CD4-positive, alpha-beta T cell (primary cell): ENCODE measurements around the gene WNT2B. TPM values are rescaled to one million over a fixed set of nuclear protein-coding genes. Genes with fewer than 3 reads are reported as not detected.

Source experiments
- ATAC-seq: fragments of 200-7000 bp; cut with Tn5 transposase; one replicate; pipeline ENCODE4 v1.10.0; 2022; ENCODE audit warnings: mild to moderate bottlenecking; ENCODE audit not compliant: poor library complexity
- CTCF ChIA-PET: fragments of 350-600 bp; sonication (Branson Sonifier 250); formaldehyde crosslinking; loops from one replicate; lab custom pipeline; 2021; ENCODE audit warnings: antibody characterized with exemption, inconsistent platforms; lab: Charles Lee
- POLR2A ChIA-PET: fragments of 350-600 bp; sonication (Branson Sonifier 250); formaldehyde crosslinking; loops from one replicate; lab custom pipeline; 2021; ENCODE audit warnings: antibody characterized with exemption, inconsistent platforms; lab: Charles Lee
- DNase-seq, 14 experiments: peaks; one replicate each; pipeline ENCODE4 v3.0.0-alpha.2; 2013 to 2020; ENCODE audit warnings: mixed read lengths in 2 of 14
- H3K27ac ChIP-seq, 2 donors: one replicate each; pipeline versions ENCODE4 v1.5.1 to v1.7.0; 2013; ENCODE audit warnings: low read length in 2 of 2, low read depth in 1 of 2, mild to moderate bottlenecking in 1 of 2
- H3K27me3 ChIP-seq, 2 experiments: 1 replicate in 1 of 2; 2 replicates in 1 of 2; pipeline versions ENCODE4 v1.6.1 to v1.7.0; 2013; ENCODE audit warnings: low read length in 2 of 2, control low read depth in 1 of 2, mild to moderate bottlenecking in 1 of 2, moderate library complexity in 1 of 2; ENCODE audit not compliant: insufficient read depth in 2 of 2, control insufficient read depth in 1 of 2
- H3K36me3 ChIP-seq: one replicate; pipeline ENCODE4 v1.6.1; 2013; ENCODE audit warnings: low read length, control low read depth; ENCODE audit not compliant: insufficient read depth
- H3K4me1 ChIP-seq: one replicate; pipeline ENCODE4 v1.6.1; 2013; ENCODE audit warnings: low read length, control low read depth; ENCODE audit not compliant: insufficient read depth
- H3K4me3 ChIP-seq: one replicate; pipeline ENCODE4 v1.5.1; 2013; ENCODE audit warnings: mild to moderate bottlenecking, low read length, moderate library complexity
- H3K9me3 ChIP-seq, 2 experiments: 1 replicate in 1 of 2; 2 replicates in 1 of 2; pipeline versions ENCODE4 v1.6.1 to v1.7.0; 2013; ENCODE audit warnings: low read length in 2 of 2, mild to moderate bottlenecking in 2 of 2, control low read depth in 1 of 2, moderate library complexity in 1 of 2; ENCODE audit not compliant: control insufficient read depth in 1 of 2, insufficient read depth in 1 of 2
- H3K27ac Mint-ChIP-seq: one replicate; pipeline ENCODE4 v1.8.0; 2020; ENCODE audit warnings: mixed read lengths
- H3K27me3 Mint-ChIP-seq: one replicate; pipeline ENCODE4 v1.8.0; 2021; ENCODE audit warnings: mixed read lengths
- H3K36me3 Mint-ChIP-seq: one replicate; pipeline ENCODE4 v1.8.0; 2021; ENCODE audit warnings: low read depth, mixed read lengths
- H3K4me1 Mint-ChIP-seq: one replicate; pipeline ENCODE4 v1.8.0; 2021; ENCODE audit warnings: low read depth, mixed read lengths
- H3K4me3 Mint-ChIP-seq: one replicate; pipeline ENCODE4 v1.8.0; 2020; ENCODE audit warnings: mild to moderate bottlenecking, mixed read lengths
- H3K9me3 Mint-ChIP-seq: one replicate; pipeline ENCODE4 v1.8.0; 2020; ENCODE audit warnings: mixed read lengths
- intact Hi-C, 2 experiments: fragments of 100-400 bp; cut with DNase I in 1 of 2; cut with micrococcal nuclease in 1 of 2; formaldehyde crosslinking; loops; one replicate each; pipeline versions ENCODE4 v1.15.1 to v1.9.0; 2023 to 2025; cut with DNase I, micrococcal nuclease
- total RNA-seq, 174 experiments: library from RNA in 2 of 174; stranded (reverse) in 2 of 174; gene quantifications; one replicate each; pipeline ENCODE4 v1.2.3 and lab custom pipeline; 2021 to 2026
- TF ChIP-seq, protein P1 (sequence below): fragments of 200-600 bp; IDR thresholded peaks from one replicate; pipeline ENCODE4 v1.8.0; 2022; ENCODE audit warnings: antibody characterized with exemption, mild to moderate bottlenecking

Gene WNT2B
- total RNA-seq, 2 experiments from 2014 or later: 0.33 to 0.67 TPM

DNA sequence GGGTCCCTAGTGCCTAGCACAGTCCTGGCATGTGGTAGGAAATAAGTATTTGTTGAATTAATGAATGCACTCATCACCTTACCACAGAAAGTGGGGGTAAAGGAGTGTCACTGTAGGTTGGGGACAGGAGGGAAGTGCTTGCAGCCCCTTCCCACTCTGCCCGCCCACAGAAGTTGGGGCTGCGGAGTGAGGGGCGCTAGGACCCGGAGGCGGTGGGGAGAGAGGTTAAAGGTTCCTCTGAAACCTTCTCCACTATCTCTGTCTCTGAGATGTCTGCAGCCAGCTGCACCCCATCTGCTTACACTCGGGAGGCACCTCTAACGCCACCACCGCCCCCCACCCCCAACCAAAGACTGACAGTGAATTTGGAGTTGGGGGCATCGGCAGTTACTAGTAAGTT, 1.4 kb upstream of the WNT2B start:
- H3K4me3 ChIP-seq: peak overlapping the region; percentile 65
- Mint-ChIP-seq H3K4me3 (peak overlapping the region; percentile 84), H3K4me1 (peaks cover 7% of the 10 kb centered on the region), H3K9me3 (no peaks in the 10 kb centered on the region), H3K36me3 (no peaks in the 10 kb centered on the region), H3K27ac (no peak overlapping the region), H3K27me3 (peaks cover 48% of the 10 kb centered on the region)
- H3K27me3 ChIP-seq: peaks cover 25 to 47% of the 10 kb centered on the region in 2 experiments
- H3K4me1 ChIP-seq: peaks cover 25% of the 10 kb centered on the region
- ChIA-PET CTCF (no interaction called here), POLR2A (no interaction called here)
- no peak overlapping the region for H3K27ac ChIP-seq
- ATAC-seq (no peak), DNase-seq (no peak)
- TF ChIP-seq, protein P1, sequence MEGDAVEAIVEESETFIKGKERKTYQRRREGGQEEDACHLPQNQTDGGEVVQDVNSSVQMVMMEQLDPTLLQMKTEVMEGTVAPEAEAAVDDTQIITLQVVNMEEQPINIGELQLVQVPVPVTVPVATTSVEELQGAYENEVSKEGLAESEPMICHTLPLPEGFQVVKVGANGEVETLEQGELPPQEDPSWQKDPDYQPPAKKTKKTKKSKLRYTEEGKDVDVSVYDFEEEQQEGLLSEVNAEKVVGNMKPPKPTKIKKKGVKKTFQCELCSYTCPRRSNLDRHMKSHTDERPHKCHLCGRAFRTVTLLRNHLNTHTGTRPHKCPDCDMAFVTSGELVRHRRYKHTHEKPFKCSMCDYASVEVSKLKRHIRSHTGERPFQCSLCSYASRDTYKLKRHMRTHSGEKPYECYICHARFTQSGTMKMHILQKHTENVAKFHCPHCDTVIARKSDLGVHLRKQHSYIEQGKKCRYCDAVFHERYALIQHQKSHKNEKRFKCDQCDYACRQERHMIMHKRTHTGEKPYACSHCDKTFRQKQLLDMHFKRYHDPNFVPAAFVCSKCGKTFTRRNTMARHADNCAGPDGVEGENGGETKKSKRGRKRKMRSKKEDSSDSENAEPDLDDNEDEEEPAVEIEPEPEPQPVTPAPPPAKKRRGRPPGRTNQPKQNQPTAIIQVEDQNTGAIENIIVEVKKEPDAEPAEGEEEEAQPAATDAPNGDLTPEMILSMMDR: no peak
- H3K9me3 ChIP-seq: peaks cover 0 to 4% of the 10 kb centered on the region in 2 experiments
- no peaks in the 10 kb centered on the region for H3K36me3 ChIP-seq
- intact Hi-C loops: no loop called here

DNA sequence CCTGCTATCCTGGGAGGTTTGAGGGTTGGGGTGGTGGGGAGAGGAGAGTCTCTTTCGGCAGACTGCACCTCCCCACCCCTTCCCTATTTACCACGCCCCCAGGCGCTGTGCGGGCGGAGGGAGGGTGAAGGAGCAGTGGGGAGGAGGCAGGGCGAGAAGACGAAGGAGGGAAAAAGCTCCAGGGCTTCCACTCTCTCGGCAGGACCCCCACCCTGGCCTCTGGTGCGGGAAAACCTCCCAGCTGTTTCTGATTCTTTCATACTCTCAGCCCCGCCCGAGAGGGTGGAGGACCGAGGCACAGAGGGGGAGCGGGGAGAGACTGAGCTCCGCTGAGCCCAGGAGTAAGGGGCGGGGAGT, 866 bp upstream of the WNT2B start:
- intact Hi-C loops: no loop called here
- Mint-ChIP-seq H3K4me3 (peak overlapping the region; percentile 84), H3K9me3 (no peaks in the 10 kb centered on the region), H3K27ac (no peak overlapping the region), H3K27me3 (peaks cover 42% of the 10 kb centered on the region), H3K4me1 (peaks cover 7% of the 10 kb centered on the region), H3K36me3 (no peaks in the 10 kb centered on the region)
- Histone ChIP-seq H3K27ac (no peak overlapping the region), H3K9me3 (peaks cover 0 to 4% of the 10 kb centered on the region in 2 experiments), H3K36me3 (no peaks in the 10 kb centered on the region), H3K4me1 (peaks cover 22% of the 10 kb centered on the region), H3K27me3 (peaks cover 20 to 41% of the 10 kb centered on the region in 2 experiments), H3K4me3 (peak overlapping the region; percentile 65)
- ATAC-seq: peak; percentile 45
- CTCF ChIA-PET: no interaction called here
- TF ChIP-seq, protein P1: no peak
- DNase-seq: peak in 8 of 14 experiments; percentile 9 to 52 (median 26)
- POLR2A ChIA-PET: interaction anchor here (1.8 kb wide), 1 partner anchor 167 kb away, joined by 5 read pairs; the partner anchor contains the start of gene MOV10

DNA sequence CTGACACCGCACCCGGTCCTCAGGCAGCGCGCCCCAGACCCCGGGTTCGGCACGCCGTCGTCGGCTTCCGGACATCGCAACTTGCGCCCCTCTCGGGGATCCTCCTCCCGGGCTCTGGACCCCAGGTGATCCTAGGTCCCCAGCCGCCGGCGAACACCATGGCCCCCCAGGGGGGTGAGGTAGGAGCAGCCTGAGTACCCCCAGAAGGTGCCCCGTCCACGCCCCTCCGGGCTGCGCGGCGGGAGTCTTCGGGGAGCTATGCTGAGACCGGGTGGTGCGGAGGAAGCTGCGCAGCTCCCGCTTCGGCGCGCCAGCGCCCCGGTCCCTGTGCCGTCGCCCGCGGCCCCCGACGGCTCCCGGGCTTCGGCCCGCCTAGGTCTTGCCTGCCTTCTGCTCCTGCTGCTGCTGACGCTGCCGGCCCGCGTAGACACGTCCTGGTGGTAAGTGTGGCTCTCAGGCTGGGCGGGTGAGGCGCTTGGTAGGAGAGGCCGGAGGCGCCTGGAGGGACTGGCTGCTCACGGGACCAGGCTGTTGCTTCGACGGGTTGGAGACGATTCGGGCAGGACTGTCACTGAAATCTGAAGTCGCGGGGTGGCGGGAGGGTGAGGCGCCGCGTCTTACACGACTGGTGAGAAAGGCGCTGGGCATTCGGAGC, 367 bp downstream of the WNT2B start:
- peaks cover 30% of the 10 kb centered on the region for H3K27me3 Mint-ChIP-seq
- Histone ChIP-seq H3K36me3 (no peaks in the 10 kb centered on the region), H3K27me3 (peaks cover 12 to 30% of the 10 kb centered on the region in 2 experiments), H3K4me3 (peak overlapping the region; percentile 65), H3K9me3 (peaks cover 0 to 4% of the 10 kb centered on the region in 2 experiments), H3K27ac (no peak overlapping the region), H3K4me1 (peaks cover 22% of the 10 kb centered on the region)
- no peaks in the 10 kb centered on the region for H3K36me3 Mint-ChIP-seq
- no peaks in the 10 kb centered on the region for H3K9me3 Mint-ChIP-seq
- POLR2A ChIA-PET: interaction anchor here (1.0 to 1.8 kb wide), 3 partner anchors 110 to 196 kb away, joined by 3 to 5 read pairs (median 3); partner anchors contain the start of genes CAPZA1 and MOV10
- DNase-seq (peak in 10 of 14 experiments; percentile 6 to 57 (median 23)), ATAC-seq (peak; percentile 50)
- intact Hi-C loops: no loop called here
- peak overlapping the region; percentile 87 for H3K4me3 Mint-ChIP-seq
- H3K27ac Mint-ChIP-seq: no peak overlapping the region
- CTCF ChIA-PET: interaction anchor here (0.6 kb wide), 1 partner anchor 1377 kb away, joined by 3 read pairs; no protein-coding TSS in a partner anchor
- TF ChIP-seq, protein P1: no peak
- H3K4me1 Mint-ChIP-seq: peaks cover 7% of the 10 kb centered on the region
